Breast epithelium (tissue), 3 donors: ENCODE measurements around the gene NUDT14.

Source experiments
- CTCF ChIP-seq, 3 donors: fragments of 450-650 bp; IDR thresholded peaks; one replicate each; pipeline ENCODE4 v1.5.1; 2016 to 2017; ENCODE audit warnings: antibody characterized with exemption in 3 of 3, mild to moderate bottlenecking in 3 of 3, moderate library complexity in 3 of 3
- POLR2A ChIP-seq: fragments of 450-650 bp; IDR thresholded peaks from one replicate; pipeline ENCODE4 v1.6.1; 2016; ENCODE audit warnings: antibody characterized with exemption, mild to moderate bottlenecking, moderate library complexity
- POLR2AphosphoS5 ChIP-seq, 3 donors: sonication (generic); formaldehyde crosslinking; IDR thresholded peaks; one replicate each; pipeline ENCODE4 v1.6.1; 2017; ENCODE audit warnings: antibody characterized with exemption in 3 of 3

GRCh38 chr14:105221598-105222178 lies 40.6 kb upstream of the NUDT14 start:
- no peak for TF ChIP-seq CTCF (IDR thresholded peaks at IDR 0.05)
- no peak for TF ChIP-seq POLR2A
- TF ChIP-seq POLR2AphosphoS5 (IDR thresholded peaks at IDR 0.05): no peak
